ENCODE data around the gene MRPS24.

MRPS24 gene

GRCh38 chr7:43888993-43889945, 20.0 kb upstream of the MRPS24 start:
- in situ Hi-C loops (cut with MboI; ENCODE audit: low pct_unique_long_range_greater_than_20kb, low sequenced_read_pairs, unreplicated experiment), result no loop called here
- TF ChIP-seq, protein P1, sequence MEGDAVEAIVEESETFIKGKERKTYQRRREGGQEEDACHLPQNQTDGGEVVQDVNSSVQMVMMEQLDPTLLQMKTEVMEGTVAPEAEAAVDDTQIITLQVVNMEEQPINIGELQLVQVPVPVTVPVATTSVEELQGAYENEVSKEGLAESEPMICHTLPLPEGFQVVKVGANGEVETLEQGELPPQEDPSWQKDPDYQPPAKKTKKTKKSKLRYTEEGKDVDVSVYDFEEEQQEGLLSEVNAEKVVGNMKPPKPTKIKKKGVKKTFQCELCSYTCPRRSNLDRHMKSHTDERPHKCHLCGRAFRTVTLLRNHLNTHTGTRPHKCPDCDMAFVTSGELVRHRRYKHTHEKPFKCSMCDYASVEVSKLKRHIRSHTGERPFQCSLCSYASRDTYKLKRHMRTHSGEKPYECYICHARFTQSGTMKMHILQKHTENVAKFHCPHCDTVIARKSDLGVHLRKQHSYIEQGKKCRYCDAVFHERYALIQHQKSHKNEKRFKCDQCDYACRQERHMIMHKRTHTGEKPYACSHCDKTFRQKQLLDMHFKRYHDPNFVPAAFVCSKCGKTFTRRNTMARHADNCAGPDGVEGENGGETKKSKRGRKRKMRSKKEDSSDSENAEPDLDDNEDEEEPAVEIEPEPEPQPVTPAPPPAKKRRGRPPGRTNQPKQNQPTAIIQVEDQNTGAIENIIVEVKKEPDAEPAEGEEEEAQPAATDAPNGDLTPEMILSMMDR (IDR thresholded peaks at IDR 0.05; ENCODE audit: extremely low read depth, insufficient read depth, missing control alignments), result no peak
- no peak for DNase-seq (ENCODE audit: low spot score)

DNA sequence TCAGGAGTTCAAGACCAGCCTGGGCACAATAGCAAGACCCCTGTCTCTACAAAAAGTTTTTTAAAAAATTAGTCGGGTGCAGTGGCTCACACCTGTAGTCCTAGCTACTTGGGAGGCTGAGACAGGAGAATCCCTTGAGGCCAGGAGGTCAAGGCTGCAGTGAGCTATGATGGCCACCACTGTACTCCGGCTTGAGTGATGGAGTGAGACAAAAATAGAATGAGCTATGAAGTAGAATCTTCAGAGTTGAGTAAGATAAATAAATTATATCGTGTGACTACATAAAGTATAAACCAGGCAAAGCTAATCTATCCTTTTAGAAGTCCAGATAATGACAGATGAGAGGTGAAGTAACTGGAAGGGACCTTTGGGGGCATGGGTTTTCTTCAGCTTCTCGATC, 15.3 kb upstream of the MRPS24 start:
- in situ Hi-C loops (cut with MboI; ENCODE audit: low pct_unique_long_range_greater_than_20kb, low sequenced_read_pairs, unreplicated experiment), result no loop called here
- TF ChIP-seq, protein P1 (IDR thresholded peaks at IDR 0.05; ENCODE audit: extremely low read depth, insufficient read depth, missing control alignments), result no peak
- DNase-seq (ENCODE audit: low spot score), result no peak

- TF ChIP-seq, protein P1 (IDR thresholded peaks at IDR 0.05; ENCODE audit: extremely low read depth, insufficient read depth, missing control alignments), result no peak
- in situ Hi-C loops (cut with MboI; ENCODE audit: low pct_unique_long_range_greater_than_20kb, low sequenced_read_pairs, unreplicated experiment), result no loop called here
- no peak for DNase-seq (ENCODE audit: low spot score)
Observed at GRCh38 chr7:43884209-43884608, 14.9 kb upstream of the MRPS24 start.

- DNase-seq (ENCODE audit: low spot score), result no peak
- in situ Hi-C loops (cut with MboI; ENCODE audit: low pct_unique_long_range_greater_than_20kb, low sequenced_read_pairs, unreplicated experiment), result no loop called here
- TF ChIP-seq, protein P1 (IDR thresholded peaks at IDR 0.05; ENCODE audit: extremely low read depth, insufficient read depth, missing control alignments), result no peak
Observed at GRCh38 chr7:43880596-43880995, 11.3 kb upstream of the MRPS24 start.

DNA sequence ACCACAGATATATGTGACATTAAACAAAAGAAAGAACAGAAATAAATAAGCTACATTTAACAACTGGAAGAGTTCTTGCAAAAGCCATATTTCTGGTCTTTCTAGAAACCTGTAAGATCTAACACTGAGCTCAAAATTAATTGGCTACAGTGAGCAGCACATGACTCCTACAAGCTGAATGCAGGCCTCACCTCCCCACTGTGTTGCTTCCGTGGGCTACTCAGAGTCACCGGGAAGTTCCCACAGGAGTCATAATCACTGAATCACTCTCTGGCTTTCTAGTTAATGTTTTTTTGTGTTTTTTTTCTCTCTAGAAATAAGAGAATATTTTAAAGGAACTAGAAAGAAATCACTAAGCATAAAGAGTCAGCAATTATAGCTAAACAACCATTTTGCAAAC, 10.2 kb upstream of the MRPS24 start:
- in situ Hi-C loops (cut with MboI; ENCODE audit: low pct_unique_long_range_greater_than_20kb, low sequenced_read_pairs, unreplicated experiment), result no loop called here
- TF ChIP-seq, protein P1 (IDR thresholded peaks at IDR 0.05; ENCODE audit: extremely low read depth, insufficient read depth, missing control alignments), result no peak
- DNase-seq (ENCODE audit: low spot score), result no peak

DNA sequence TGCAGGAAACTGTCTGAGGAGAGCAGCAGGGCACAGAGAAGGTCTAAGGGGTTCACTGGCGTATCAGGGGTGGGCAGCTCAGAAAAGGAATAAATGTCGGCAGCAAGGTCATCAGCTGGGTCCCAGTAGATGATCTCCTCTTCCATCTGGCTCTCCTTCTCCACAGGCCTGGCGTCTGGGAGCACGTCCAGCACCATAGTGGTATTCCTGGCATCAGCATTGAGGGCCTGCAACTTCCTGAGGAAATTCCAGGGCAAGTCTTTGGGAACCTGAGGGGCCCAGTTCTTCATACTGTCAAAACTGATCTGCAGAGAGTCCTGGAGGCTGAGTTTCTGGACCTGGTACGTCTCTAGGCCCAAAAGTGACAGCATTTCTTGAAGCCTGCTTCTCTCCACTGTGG, 9.6 kb upstream of the MRPS24 start:
- DNase-seq (ENCODE audit: low spot score), result peak; percentile 1
- TF ChIP-seq, protein P1 (IDR thresholded peaks at IDR 0.05; ENCODE audit: extremely low read depth, insufficient read depth, missing control alignments), result no peak
- in situ Hi-C loops (cut with MboI; ENCODE audit: low pct_unique_long_range_greater_than_20kb, low sequenced_read_pairs, unreplicated experiment), result no loop called here
